Panc1 (cell line): ENCODE data around the gene ATG13.

Experiments used
- POLR2AphosphoS5 ChIP-seq: IDR thresholded peaks from 2 replicates; pipeline ENCODE4 v1.6.1; 2012; ENCODE audit warnings: mild to moderate bottlenecking, low read depth, low read length, moderate library complexity
- SIN3A ChIP-seq: IDR thresholded peaks from 2 replicates; pipeline ENCODE4 v1.6.1; 2012; ENCODE audit warnings: low read depth, mild to moderate bottlenecking, low read length, moderate library complexity, borderline replicate concordance; ENCODE audit not compliant: insufficient read depth
- TF ChIP-seq, protein P1 (sequence below): fragments of 450-650 bp; IDR thresholded peaks from 2 replicates; pipeline ENCODE4 v1.5.1; 2017; ENCODE audit warnings: mild to moderate bottlenecking
- TF ChIP-seq, protein P2 (sequence below), 2 experiments: IDR thresholded peaks; 2 replicates each; pipeline ENCODE4 v1.6.1; 2011 to 2012; ENCODE audit warnings: low read depth in 2 of 2, control low read depth in 1 of 2, low read length in 1 of 2, mild to moderate bottlenecking in 1 of 2, moderate library complexity in 1 of 2; ENCODE audit not compliant: insufficient read depth in 1 of 2

DNA sequence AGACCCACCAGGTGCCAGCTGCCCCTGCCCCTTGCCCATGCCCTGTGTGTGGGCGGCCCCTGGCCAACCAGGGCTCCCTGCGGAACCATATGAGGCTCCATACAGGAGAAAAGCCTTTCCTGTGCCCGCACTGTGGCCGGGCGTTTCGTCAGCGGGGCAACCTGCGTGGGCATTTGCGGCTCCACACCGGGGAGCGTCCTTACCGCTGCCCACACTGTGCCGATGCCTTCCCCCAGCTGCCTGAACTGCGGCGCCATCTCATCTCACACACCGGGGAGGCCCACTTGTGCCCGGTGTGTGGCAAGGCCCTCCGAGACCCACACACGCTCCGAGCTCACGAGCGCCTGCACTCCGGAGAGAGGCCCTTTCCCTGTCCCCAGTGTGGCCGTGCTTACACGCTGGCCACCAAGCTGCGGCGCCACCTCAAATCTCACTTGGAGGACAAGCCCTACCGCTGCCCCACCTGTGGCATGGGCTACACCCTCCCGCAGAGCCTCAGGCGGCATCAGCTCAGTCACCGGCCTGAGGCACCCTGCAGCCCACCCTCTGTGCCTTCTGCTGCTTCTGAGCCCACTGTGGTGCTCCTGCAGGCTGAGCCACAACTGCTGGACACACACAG lies 87.8 kb downstream of the ATG13 start:
- TF ChIP-seq, protein P1, sequence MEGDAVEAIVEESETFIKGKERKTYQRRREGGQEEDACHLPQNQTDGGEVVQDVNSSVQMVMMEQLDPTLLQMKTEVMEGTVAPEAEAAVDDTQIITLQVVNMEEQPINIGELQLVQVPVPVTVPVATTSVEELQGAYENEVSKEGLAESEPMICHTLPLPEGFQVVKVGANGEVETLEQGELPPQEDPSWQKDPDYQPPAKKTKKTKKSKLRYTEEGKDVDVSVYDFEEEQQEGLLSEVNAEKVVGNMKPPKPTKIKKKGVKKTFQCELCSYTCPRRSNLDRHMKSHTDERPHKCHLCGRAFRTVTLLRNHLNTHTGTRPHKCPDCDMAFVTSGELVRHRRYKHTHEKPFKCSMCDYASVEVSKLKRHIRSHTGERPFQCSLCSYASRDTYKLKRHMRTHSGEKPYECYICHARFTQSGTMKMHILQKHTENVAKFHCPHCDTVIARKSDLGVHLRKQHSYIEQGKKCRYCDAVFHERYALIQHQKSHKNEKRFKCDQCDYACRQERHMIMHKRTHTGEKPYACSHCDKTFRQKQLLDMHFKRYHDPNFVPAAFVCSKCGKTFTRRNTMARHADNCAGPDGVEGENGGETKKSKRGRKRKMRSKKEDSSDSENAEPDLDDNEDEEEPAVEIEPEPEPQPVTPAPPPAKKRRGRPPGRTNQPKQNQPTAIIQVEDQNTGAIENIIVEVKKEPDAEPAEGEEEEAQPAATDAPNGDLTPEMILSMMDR: no peak
- TF ChIP-seq SIN3A (no peak), POLR2AphosphoS5 (no peak)
- TF ChIP-seq, protein P2, sequence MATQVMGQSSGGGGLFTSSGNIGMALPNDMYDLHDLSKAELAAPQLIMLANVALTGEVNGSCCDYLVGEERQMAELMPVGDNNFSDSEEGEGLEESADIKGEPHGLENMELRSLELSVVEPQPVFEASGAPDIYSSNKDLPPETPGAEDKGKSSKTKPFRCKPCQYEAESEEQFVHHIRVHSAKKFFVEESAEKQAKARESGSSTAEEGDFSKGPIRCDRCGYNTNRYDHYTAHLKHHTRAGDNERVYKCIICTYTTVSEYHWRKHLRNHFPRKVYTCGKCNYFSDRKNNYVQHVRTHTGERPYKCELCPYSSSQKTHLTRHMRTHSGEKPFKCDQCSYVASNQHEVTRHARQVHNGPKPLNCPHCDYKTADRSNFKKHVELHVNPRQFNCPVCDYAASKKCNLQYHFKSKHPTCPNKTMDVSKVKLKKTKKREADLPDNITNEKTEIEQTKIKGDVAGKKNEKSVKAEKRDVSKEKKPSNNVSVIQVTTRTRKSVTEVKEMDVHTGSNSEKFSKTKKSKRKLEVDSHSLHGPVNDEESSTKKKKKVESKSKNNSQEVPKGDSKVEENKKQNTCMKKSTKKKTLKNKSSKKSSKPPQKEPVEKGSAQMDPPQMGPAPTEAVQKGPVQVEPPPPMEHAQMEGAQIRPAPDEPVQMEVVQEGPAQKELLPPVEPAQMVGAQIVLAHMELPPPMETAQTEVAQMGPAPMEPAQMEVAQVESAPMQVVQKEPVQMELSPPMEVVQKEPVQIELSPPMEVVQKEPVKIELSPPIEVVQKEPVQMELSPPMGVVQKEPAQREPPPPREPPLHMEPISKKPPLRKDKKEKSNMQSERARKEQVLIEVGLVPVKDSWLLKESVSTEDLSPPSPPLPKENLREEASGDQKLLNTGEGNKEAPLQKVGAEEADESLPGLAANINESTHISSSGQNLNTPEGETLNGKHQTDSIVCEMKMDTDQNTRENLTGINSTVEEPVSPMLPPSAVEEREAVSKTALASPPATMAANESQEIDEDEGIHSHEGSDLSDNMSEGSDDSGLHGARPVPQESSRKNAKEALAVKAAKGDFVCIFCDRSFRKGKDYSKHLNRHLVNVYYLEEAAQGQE (IDR thresholded peaks at IDR 0.05; ENCODE audit: insufficient read depth in 1 of 2, low read depth in 2 of 2, low read length in 1 of 2): no peak
